C1 segment of cervical spinal cord (tissue), 14 donors: ENCODE results near the gene PCBP1.
A peak's percentile ranks its signal among the peaks of the same experiment; 100 is the strongest.
"Not testable (repeated sequence)": the region's sequence is repeated elsewhere in the genome, so short reads cannot be mapped to it uniquely, and the experiment has no call there.

Experiments used
- DNase-seq, 14 donors: peaks; one replicate each; lab custom pipeline; 2025; lab: John Stamatoyannopoulos, UW

Gene PCBP1

DNA sequence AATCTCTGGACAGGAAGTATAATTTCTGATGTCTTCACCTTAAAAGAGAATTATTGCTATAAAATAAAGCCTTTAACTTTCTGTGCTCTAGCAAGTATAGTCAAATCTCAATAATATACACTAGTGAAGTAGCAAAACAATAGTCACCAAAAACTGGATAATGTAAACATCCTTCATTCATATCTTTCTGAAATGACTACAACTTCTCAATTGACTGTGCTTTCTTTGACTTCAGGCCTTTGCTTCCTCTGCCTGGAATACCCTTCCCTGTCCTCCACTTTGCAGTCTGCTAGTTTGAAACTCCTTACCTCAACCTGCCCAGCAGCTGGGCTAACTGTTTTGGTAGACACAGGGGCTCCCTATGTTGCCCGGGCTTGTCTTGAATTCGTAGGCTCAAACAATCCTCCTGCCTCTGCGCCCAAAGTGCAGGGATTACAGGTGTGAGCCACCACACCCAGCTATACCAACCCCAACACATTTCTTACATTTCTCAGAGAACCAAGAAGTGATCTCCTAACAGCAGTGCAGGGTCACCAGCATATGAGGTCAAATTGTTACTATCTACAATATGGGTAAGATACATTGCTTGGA lies 6.6 kb upstream of the PCBP1 start:
- DNase-seq, result no peak

- DNase-seq, result no peak
Observed at GRCh38 chr2:70081221-70081620, 6.1 kb upstream of the PCBP1 start.

DNA sequence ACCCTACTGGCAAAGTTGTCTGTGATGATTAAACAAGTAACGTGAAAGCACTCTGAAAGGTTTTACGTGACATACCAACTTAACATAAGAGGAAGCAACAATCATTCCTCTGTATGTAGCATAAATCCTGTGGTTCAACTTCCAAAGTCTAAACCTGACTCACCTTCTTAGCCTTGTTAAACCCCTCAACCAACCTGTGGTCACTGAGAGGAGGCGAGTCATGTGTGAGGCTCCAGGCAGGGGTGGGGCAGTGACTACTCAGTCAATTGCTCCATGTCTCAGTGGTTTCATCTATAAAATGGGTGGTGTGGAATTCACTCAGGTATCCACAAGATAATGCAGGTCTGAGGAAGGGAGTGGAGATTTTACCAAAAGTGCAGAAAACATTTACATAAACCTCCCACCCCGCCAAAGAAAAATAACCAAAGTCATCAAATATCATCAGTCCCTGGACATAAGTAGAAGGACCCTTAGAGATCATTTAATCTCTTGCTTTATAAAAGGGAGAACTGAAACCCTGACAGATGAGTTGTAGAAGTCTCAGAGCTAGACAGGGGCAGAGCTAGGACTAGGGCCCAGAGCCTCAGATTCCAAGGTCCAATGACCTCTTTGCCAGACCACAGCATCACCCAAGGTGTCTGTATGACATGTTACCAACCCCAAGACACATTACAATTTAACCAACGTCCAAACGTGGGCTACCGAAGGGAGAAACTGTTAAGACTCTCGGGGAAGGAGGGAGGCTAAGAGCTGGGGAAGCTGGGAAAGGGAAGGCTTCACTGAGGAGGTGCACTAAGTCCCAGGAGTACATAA lies 3.7 kb upstream of the PCBP1 start:
- no peak for DNase-seq

GRCh38 chr2:70084973-70085710 lies 2.1 kb upstream of the PCBP1 start:
- DNase-seq, result peak in 5 of 14 donors; percentile 26 to 83 (median 30)

DNA sequence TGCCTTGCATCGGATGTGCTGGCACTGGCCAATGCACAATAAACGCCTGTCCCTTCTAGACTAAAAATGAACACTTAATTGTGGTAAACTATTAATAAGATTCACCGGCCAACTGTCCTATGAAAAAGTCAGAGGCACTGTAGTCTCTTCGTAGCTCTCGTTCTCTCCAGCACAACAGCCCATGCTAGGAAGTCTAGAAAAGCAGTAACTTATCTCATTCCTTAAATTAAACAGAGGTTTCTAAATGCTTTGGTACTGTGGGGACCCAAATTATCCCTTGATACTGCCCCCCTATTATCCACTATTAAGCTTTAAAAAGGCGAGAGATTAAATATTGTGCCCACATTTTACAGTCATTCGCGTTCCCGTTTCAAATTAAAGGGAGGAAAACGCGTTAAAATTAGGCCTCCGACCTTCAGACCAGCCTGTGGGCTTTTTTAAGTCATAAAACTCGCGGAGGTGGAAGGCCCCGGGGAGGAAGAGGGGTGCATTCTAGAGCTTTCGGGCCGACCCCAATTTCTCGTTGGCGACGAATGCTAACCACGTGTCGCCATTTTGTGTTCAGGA lies 1.5 kb upstream of the PCBP1 start:
- DNase-seq, result no peak

GRCh38 chr2:70086278-70086837 lies 919 bp upstream of the PCBP1 start:
- peak in 13 of 14 donors; percentile 41 to 92 (median 81) for DNase-seq

DNA sequence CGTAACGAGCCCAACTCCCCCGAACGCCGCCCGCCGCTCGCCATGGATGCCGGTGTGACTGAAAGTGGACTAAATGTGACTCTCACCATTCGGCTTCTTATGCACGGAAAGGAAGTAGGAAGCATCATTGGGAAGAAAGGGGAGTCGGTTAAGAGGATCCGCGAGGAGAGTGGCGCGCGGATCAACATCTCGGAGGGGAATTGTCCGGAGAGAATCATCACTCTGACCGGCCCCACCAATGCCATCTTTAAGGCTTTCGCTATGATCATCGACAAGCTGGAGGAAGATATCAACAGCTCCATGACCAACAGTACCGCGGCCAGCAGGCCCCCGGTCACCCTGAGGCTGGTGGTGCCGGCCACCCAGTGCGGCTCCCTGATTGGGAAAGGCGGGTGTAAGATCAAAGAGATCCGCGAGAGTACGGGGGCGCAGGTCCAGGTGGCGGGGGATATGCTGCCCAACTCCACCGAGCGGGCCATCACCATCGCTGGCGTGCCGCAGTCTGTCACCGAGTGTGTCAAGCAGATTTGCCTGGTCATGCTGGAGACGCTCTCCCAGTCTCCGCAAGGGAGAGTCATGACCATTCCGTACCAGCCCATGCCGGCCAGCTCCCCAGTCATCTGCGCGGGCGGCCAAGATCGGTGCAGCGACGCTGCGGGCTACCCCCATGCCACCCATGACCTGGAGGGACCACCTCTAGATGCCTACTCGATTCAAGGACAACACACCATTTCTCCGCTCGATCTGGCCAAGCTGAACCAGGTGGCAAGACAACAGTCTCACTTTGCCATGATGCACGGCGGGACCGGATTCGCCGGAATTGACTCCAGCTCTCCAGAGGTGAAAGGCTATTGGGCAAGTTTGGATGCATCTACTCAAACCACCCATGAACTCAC lies 673 bp downstream of the PCBP1 start:
- peak in 9 of 14 donors; percentile 40 to 77 (median 63) for DNase-seq

DNA sequence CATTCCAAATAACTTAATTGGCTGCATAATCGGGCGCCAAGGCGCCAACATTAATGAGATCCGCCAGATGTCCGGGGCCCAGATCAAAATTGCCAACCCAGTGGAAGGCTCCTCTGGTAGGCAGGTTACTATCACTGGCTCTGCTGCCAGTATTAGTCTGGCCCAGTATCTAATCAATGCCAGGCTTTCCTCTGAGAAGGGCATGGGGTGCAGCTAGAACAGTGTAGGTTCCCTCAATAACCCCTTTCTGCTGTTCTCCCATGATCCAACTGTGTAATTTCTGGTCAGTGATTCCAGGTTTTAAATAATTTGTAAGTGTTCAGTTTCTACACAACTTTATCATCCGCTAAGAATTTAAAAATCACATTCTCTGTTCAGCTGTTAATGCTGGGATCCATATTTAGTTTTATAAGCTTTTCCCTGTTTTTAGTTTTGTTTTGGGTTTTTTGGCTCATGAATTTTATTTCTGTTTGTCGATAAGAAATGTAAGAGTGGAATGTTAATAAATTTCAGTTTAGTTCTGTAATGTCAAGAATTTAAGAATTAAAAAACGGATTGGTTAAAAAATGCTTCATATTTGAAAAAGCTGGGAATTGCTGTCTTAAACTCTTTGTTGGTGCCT lies 1.4 kb downstream of the PCBP1 start:
- DNase-seq, result peak in 1 of 14 donors; percentile 49

- peak in 2 of 14 donors; percentile 16 to 24 for DNase-seq
Observed at GRCh38 chr2:70089220-70089982, 2.1 kb downstream of the PCBP1 start.

DNA sequence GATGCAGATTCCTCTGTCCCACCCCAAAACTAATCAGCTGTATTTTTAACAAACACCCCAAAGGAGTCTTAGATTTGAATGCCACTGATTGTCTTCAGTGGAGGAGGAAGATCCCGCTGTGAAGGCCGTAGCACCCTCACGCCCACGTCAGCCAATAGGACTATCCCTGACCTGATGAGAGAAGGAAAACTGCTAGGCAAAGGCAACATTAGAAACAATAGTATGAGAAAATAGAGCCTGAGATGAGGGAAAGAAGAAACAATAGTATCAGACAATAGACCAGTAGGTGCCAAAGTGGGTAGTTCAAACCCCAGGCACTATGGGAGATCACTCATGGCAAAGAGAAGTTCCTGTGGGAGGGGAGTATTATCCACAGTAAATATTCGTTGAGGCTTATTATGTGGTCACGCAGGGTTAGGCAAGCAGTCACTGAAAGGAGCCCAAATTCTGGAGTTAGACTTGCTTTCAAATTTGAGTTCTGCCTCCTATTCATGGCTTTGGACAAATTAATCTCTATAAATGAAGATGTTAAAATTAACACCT lies 2.8 kb downstream of the PCBP1 start:
- DNase-seq, result no peak

- no peak for DNase-seq
Observed at GRCh38 chr2:70090706-70091334, 3.5 kb downstream of the PCBP1 start.

- DNase-seq, result no peak
Observed at GRCh38 chr2:70091364-70091763, 4.1 kb downstream of the PCBP1 start.

DNA sequence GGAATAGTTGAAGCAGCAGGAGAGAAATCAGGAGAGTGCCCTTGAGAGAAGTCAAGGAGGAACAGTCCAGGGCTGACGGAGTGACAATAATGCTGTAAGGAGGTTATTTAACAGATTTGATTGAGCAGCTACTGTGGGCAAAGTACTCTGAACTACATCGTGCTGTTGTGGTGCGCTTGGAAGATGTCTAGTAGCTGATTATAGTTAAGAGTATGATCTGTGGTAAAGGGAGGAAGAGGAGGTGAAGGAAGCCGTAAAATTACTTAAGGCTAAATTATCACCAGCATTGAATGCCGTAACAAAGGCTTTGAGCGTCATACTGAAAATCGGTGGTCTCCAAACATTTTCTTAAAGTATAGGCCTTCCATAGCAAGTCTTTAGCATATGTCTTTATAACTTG lies 4.5 kb downstream of the PCBP1 start:
- no peak for DNase-seq

DNA sequence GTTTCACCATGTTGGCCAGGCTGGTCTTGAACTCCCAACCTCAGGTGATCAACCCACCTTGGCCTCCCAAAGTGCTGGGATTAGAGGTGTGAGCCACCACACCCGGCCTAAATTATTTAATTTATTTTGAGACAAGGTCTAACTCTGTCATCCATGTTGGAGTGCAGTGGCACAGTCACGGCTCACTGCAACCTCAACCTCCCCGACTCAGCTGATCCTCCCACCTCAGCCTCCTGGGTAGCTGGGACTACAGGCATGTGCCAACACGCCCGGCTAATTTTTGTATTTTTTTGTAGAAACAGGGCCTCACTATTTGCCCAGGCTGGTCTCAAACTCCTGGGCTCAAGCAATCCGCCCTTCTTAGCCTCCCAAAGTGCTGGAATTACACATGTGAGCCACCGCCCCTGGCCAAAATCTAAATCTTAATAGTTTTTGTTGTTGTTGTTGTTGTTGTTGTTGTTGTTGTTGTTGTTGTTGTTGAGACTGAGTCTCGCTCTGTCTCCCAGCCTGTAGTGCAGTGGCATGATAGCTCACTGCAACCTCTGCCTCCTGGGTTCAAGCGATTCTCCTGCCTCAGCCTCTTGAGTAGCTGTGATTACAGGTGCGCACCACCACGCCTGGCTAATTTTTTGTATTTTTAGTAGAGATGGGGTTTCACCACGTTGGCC lies 5.4 kb downstream of the PCBP1 start:
- not testable (repeated sequence) for DNase-seq

DNA sequence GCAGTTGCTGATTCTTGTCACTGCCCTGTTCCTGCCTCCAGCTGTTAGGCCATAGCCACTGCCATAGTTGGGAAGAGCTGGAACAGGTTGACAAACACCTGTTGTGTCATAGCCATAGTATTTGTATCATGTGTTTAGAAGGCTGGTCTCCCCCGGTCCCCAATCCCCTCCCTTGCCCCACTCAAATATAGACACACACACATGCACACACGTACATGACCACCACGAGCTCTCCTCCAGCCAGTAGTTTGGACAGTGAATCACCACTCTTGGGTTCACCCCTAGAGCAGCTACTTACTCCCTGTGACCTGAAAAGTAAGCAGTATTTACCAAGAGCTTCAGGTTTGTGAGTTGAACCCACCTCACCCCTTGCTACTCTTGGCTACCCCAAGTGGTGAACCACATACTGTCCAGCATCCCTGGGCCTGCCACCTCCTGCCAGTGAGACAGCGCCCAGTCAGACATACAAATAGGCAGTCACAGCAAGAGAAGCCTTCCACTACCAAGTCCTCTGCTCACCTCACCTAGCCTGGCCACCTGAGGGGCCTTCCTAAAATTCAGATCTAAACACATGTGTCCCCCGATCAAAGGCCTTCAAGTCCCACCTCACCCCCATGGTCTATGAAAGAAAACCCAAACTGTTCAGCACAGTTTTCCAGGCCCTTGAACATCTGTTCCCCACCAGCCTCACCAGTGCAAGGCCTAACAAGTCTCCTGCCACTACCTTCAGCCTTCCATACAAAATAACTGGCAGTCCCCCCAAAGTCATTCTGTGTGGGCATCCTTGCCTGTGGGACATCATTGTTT lies 7.1 kb downstream of the PCBP1 start:
- DNase-seq, result peak in 1 of 14 donors; percentile 66

- peak in 11 of 14 donors; percentile 25 to 90 (median 73) for DNase-seq
Observed at GRCh38 chr2:70094978-70095719, 7.9 kb downstream of the PCBP1 start.
